ENCODE results near the gene SGPP1.
"Not testable (repeated sequence)": the region's sequence is repeated elsewhere in the genome, so short reads cannot be mapped to it uniquely, and the experiment has no call there.

The SGPP1 gene

GRCh38 chr14:63673255-63673654 lies 54.6 kb downstream of the SGPP1 start:
- Histone ChIP-seq H3K27me3 (ENCODE audit: control insufficient read depth, insufficient read depth, low read length) (no peaks in the 10 kb centered on the region), H3K4me3 (ENCODE audit: low read depth, low read length) (no peak overlapping the region), H3K9ac (ENCODE audit: low read length) (no peak overlapping the region), H3K36me3 (ENCODE audit: control insufficient read depth, insufficient read depth, low read length) (no peaks in the 10 kb centered on the region), H3K27ac (ENCODE audit: low read depth, low read length) (no peak overlapping the region), H3K9me3 (ENCODE audit: control insufficient read depth, insufficient read depth, low read depth, low read length) (no peaks in the 10 kb centered on the region), H3K4me1 (ENCODE audit: control insufficient read depth, insufficient read depth, low read length) (peaks cover 8% of the 10 kb centered on the region)

DNA sequence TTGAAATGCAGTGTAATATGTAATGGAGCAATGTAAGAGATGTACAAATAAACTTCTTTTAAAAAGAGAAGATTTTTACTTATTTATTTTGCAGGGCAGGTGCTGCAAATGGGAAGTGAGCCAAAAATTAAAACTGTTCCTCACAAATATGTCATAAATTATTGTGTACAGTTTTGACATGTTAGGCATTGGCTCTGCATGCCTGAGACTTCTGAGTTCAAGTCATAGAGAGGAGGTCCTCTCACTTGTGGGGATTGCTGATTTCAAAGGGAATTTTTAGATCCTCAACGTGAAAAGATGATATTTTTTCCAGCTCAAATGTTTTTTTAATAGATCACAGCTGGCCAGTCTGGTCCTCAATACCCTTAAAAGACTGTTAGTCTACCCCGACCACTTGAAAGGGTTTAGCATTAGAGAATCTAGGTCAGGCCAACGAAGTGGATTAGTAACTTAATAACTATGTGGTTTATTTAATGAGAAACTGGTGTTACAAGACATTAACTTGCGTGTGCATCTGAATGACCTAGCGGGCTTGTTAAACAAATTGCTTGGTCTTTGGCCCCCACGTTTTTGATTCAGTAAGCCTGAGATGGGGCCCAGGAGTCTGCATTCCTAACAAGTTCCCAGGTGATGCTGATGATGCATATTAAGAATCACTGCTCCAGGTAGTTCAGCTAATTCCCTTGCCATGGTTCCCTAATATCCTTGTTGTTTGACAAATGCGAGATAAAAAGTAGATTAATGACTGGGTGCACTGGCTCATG lies 55.3 kb downstream of the SGPP1 start:
- peaks cover 3% of the 10 kb centered on the region for H3K4me1 ChIP-seq (ENCODE audit: control insufficient read depth, insufficient read depth, low read length)
- no peak overlapping the region for H3K4me3 ChIP-seq (ENCODE audit: low read depth, low read length)
- no peaks in the 10 kb centered on the region for H3K27me3 ChIP-seq (ENCODE audit: control insufficient read depth, insufficient read depth, low read length)
- no peak overlapping the region for H3K9ac ChIP-seq (ENCODE audit: low read length)
- H3K36me3 ChIP-seq (ENCODE audit: control insufficient read depth, insufficient read depth, low read length), result no peaks in the 10 kb centered on the region
- no peak overlapping the region for H3K27ac ChIP-seq (ENCODE audit: low read depth, low read length)
- no peaks in the 10 kb centered on the region for H3K9me3 ChIP-seq (ENCODE audit: control insufficient read depth, insufficient read depth, low read depth, low read length)

DNA sequence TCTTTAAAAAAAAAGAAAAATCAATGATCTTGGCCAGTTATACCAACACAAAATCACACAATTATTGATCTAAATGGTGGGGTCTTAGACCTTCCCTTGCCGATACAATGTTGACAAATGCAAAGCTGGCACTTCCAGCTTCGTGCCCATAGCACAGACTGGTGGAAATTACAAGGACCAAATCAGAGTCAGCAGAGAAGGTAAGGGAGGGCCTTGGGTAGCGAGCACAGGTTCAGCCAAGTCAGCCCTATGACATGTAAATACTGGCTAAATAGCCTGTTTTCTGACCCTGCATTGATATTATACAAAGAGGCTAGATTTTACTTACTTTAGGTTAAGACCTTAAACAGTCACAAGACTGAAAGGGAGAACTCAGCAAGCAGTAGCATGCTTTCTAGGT lies 55.9 kb downstream of the SGPP1 start:
- no peak overlapping the region for H3K27ac ChIP-seq (ENCODE audit: low read depth, low read length)
- no peaks in the 10 kb centered on the region for H3K9me3 ChIP-seq (ENCODE audit: control insufficient read depth, insufficient read depth, low read depth, low read length)
- no peaks in the 10 kb centered on the region for H3K36me3 ChIP-seq (ENCODE audit: control insufficient read depth, insufficient read depth, low read length)
- no peaks in the 10 kb centered on the region; the same call in 1 of the 2 replicates for H3K4me1 ChIP-seq (ENCODE audit: control insufficient read depth, insufficient read depth, low read length)
- H3K4me3 ChIP-seq (ENCODE audit: low read depth, low read length), result no peak overlapping the region
- no peak overlapping the region for H3K9ac ChIP-seq (ENCODE audit: low read length)
- no peaks in the 10 kb centered on the region for H3K27me3 ChIP-seq (ENCODE audit: control insufficient read depth, insufficient read depth, low read length)

GRCh38 chr14:63670692-63671091 lies 57.2 kb downstream of the SGPP1 start:
- H3K9me3 ChIP-seq (ENCODE audit: control insufficient read depth, insufficient read depth, low read depth, low read length), result no peaks in the 10 kb centered on the region
- no peak overlapping the region for H3K27ac ChIP-seq (ENCODE audit: low read depth, low read length)
- H3K4me1 ChIP-seq (ENCODE audit: control insufficient read depth, insufficient read depth, low read length), result no peaks in the 10 kb centered on the region; the same call in 1 of the 2 replicates
- H3K4me3 ChIP-seq (ENCODE audit: low read depth, low read length), result no peak overlapping the region
- no peaks in the 10 kb centered on the region for H3K27me3 ChIP-seq (ENCODE audit: control insufficient read depth, insufficient read depth, low read length)
- H3K9ac ChIP-seq (ENCODE audit: low read length), result no peak overlapping the region
- H3K36me3 ChIP-seq (ENCODE audit: control insufficient read depth, insufficient read depth, low read length), result no peaks in the 10 kb centered on the region

- H3K27ac ChIP-seq (ENCODE audit: low read depth, low read length), result no peak overlapping the region
- H3K9ac ChIP-seq (ENCODE audit: low read length), result no peak overlapping the region
- peaks cover 3% of the 10 kb centered on the region; the same call in 1 of the 2 replicates for H3K9me3 ChIP-seq (ENCODE audit: control insufficient read depth, insufficient read depth, low read depth, low read length)
- H3K27me3 ChIP-seq (ENCODE audit: control insufficient read depth, insufficient read depth, low read length), result no peaks in the 10 kb centered on the region
- no peaks in the 10 kb centered on the region for H3K36me3 ChIP-seq (ENCODE audit: control insufficient read depth, insufficient read depth, low read length)
- no peak overlapping the region for H3K4me3 ChIP-seq (ENCODE audit: low read depth, low read length)
- H3K4me1 ChIP-seq (ENCODE audit: control insufficient read depth, insufficient read depth, low read length), result no peaks in the 10 kb centered on the region
Measured at GRCh38 chr14:63666335-63666734, 61.5 kb downstream of the SGPP1 start.

DNA sequence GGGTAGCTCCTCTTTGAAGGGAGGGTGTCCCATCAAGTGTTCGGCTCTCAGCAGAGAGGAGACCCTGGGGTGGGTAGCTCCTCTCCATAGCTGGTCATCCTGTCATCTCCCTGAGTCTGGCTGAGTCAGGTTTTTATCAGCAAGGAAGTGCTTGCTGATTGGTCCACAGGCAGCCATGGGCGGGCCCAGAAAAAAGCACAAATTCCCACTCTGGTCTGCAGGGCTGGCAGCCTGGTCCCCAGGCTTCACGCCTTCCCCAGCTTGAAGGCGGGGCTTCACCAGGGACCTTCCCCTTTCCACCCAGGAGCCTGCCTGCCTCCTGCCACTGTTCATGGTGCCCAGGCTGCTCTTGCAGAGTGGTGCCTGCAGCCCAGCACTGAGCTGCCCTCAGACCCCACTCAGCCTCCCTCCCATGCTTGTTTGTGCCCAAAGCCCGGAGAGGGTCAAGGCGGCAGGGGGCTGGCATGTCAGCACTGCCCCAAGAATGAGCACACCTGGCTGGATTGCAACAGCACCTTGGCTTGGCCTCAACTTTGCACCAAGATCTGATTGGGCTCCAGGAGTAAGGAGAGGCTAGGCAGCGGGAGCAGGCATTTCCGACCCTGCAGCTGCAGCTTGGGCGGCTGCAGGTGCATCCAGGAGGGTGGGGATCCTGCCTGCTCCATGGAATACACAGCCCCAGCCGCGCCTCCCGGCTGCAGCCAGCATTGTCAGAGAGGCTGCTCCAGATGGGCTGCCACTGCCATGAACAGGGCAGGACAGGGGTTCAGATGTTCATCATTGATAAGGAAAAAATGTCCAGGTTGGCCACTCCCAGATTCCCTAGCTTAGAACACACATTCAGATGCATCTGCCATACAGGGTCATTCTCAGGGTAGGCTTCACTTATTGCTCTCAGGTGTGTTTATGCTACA lies 64.2 kb downstream of the SGPP1 start:
- Histone ChIP-seq H3K4me1 (ENCODE audit: control insufficient read depth, insufficient read depth, low read length) (no peaks in the 10 kb centered on the region), H3K9me3 (ENCODE audit: control insufficient read depth, insufficient read depth, low read depth, low read length) (peaks cover 3% of the 10 kb centered on the region; the same call in 1 of the 2 replicates), H3K27ac (ENCODE audit: low read depth, low read length) (no peak overlapping the region), H3K36me3 (ENCODE audit: control insufficient read depth, insufficient read depth, low read length) (no peaks in the 10 kb centered on the region), H3K4me3 (ENCODE audit: low read depth, low read length) (no peak overlapping the region), H3K9ac (ENCODE audit: low read length) (no peak overlapping the region), H3K27me3 (ENCODE audit: control insufficient read depth, insufficient read depth, low read length) (no peaks in the 10 kb centered on the region)

DNA sequence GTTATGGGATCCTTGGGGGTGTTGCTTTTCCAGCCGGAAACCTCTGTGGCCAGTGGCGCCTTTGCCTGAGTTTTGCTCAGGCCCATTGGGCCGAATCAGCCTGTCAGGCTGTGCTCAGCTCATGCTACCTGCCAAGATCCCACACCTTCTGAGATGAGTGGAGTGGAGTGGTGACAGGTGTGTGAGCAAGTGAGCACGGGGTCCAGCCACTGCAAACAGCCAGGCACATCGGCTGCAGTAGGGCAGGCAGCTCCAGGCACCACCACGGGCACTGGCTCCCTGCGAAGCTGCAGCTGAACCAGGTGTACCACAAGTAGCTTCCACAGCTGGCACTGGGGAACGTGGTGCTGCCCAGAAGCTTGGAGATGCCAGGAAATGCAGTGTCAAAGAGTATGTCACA lies 65.1 kb downstream of the SGPP1 start:
- H3K27me3 ChIP-seq (ENCODE audit: control insufficient read depth, insufficient read depth, low read length), result no peaks in the 10 kb centered on the region
- H3K36me3 ChIP-seq (ENCODE audit: control insufficient read depth, insufficient read depth, low read length), result no peaks in the 10 kb centered on the region
- H3K4me3 ChIP-seq (ENCODE audit: low read depth, low read length), result no peak overlapping the region
- no peak overlapping the region for H3K27ac ChIP-seq (ENCODE audit: low read depth, low read length)
- no peak overlapping the region for H3K9ac ChIP-seq (ENCODE audit: low read length)
- H3K9me3 ChIP-seq (ENCODE audit: control insufficient read depth, insufficient read depth, low read depth, low read length), result peaks cover 3% of the 10 kb centered on the region; the same call in 1 of the 2 replicates
- H3K4me1 ChIP-seq (ENCODE audit: control insufficient read depth, insufficient read depth, low read length), result no peaks in the 10 kb centered on the region

DNA sequence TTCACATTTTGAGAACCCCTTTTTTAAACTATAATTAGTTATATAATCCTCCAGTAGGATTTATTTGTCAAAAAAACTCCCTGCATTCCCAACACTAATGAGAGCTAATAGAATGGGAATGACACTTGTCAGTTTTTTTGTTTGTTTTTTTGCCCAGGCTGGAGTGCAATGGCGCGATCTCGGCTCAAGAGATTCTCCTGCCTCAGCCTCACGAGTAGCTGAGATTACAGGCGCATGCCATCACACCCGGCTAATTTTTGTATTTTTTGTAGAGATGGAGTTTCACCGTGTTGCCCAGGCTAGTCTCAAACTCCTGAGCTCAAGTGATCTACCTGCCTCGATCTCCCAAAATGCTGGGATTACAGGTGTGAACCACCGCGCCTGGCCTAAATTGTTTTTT lies 66.0 kb downstream of the SGPP1 start:
- H3K36me3 ChIP-seq (ENCODE audit: control insufficient read depth, insufficient read depth, low read length); H3K27ac ChIP-seq (ENCODE audit: low read depth, low read length); H3K4me3 ChIP-seq (ENCODE audit: low read depth, low read length); H3K9me3 ChIP-seq (ENCODE audit: control insufficient read depth, insufficient read depth, low read depth, low read length); H3K9ac ChIP-seq (ENCODE audit: low read length); H3K27me3 ChIP-seq (ENCODE audit: control insufficient read depth, insufficient read depth, low read length); H3K4me1 ChIP-seq (ENCODE audit: control insufficient read depth, insufficient read depth, low read length): not testable (repeated sequence)

- Histone ChIP-seq H3K36me3 (ENCODE audit: control insufficient read depth, insufficient read depth, low read length) (no peaks in the 10 kb centered on the region), H3K4me1 (ENCODE audit: control insufficient read depth, insufficient read depth, low read length) (no peaks in the 10 kb centered on the region), H3K27me3 (ENCODE audit: control insufficient read depth, insufficient read depth, low read length) (no peaks in the 10 kb centered on the region), H3K9me3 (ENCODE audit: control insufficient read depth, insufficient read depth, low read depth, low read length) (peaks cover 3% of the 10 kb centered on the region; the same call in 1 of the 2 replicates), H3K9ac (ENCODE audit: low read length) (no peak overlapping the region), H3K27ac (ENCODE audit: low read depth, low read length) (no peak overlapping the region), H3K4me3 (ENCODE audit: low read depth, low read length) (no peak overlapping the region)
Measured at GRCh38 chr14:63659726-63660125, 68.1 kb downstream of the SGPP1 start.

GRCh38 chr14:63656194-63656593 lies 71.7 kb downstream of the SGPP1 start:
- Histone ChIP-seq H3K4me3 (ENCODE audit: low read depth, low read length) (no peak overlapping the region), H3K27ac (ENCODE audit: low read depth, low read length) (no peak overlapping the region), H3K27me3 (ENCODE audit: control insufficient read depth, insufficient read depth, low read length) (no peaks in the 10 kb centered on the region), H3K9ac (ENCODE audit: low read length) (no peak overlapping the region), H3K4me1 (ENCODE audit: control insufficient read depth, insufficient read depth, low read length) (no peaks in the 10 kb centered on the region), H3K9me3 (ENCODE audit: control insufficient read depth, insufficient read depth, low read depth, low read length) (no peaks in the 10 kb centered on the region), H3K36me3 (ENCODE audit: control insufficient read depth, insufficient read depth, low read length) (no peaks in the 10 kb centered on the region)

GRCh38 chr14:63654936-63655335 lies 72.9 kb downstream of the SGPP1 start:
- Histone ChIP-seq H3K4me3 (ENCODE audit: low read depth, low read length) (no peak overlapping the region), H3K27ac (ENCODE audit: low read depth, low read length) (no peak overlapping the region), H3K4me1 (ENCODE audit: control insufficient read depth, insufficient read depth, low read length) (no peaks in the 10 kb centered on the region), H3K36me3 (ENCODE audit: control insufficient read depth, insufficient read depth, low read length) (no peaks in the 10 kb centered on the region), H3K9me3 (ENCODE audit: control insufficient read depth, insufficient read depth, low read depth, low read length) (no peaks in the 10 kb centered on the region), H3K27me3 (ENCODE audit: control insufficient read depth, insufficient read depth, low read length) (no peaks in the 10 kb centered on the region), H3K9ac (ENCODE audit: low read length) (no peak overlapping the region)
